G401.6 (cell line): ENCODE measurements around the gene GPR31.

ENCODE experiments used
- FAIRE-seq: peaks from 2 replicates; lab custom pipeline; 2012; peaks lifted over from hg19 to GRCh38; lab: Jason Lieb, UNC

Gene GPR31

GRCh38 chr6:167116838-167117228 is 40.9 kb downstream of the GPR31 start:
- no peak for FAIRE-seq

- no peak for FAIRE-seq
Observed at GRCh38 chr6:167116109-167116837, 41.5 kb downstream of the GPR31 start.

- FAIRE-seq = no peak
Observed at GRCh38 chr6:167115054-167115453, 42.7 kb downstream of the GPR31 start.

GRCh38 chr6:167113935-167114910 is 43.6 kb downstream of the GPR31 start:
- no peak for FAIRE-seq

GRCh38 chr6:167113047-167113754 is 44.6 kb downstream of the GPR31 start:
- FAIRE-seq = no peak

GRCh38 chr6:167112421-167112820 is 45.4 kb downstream of the GPR31 start:
- FAIRE-seq = no peak

GRCh38 chr6:167111597-167111996 is 46.2 kb downstream of the GPR31 start:
- no peak for FAIRE-seq

GRCh38 chr6:167109651-167110050 is 48.1 kb downstream of the GPR31 start:
- no peak for FAIRE-seq

GRCh38 chr6:167108278-167108677 is 49.5 kb downstream of the GPR31 start:
- no peak for FAIRE-seq

- no peak for FAIRE-seq
Observed at GRCh38 chr6:167107787-167108186, 50.0 kb downstream of the GPR31 start.

GRCh38 chr6:167106406-167106805 is 51.4 kb downstream of the GPR31 start:
- FAIRE-seq = no peak
